Thyroid gland (tissue), 4 donors: ENCODE results near the gene VWA5B1.

Experiments
- CTCF ChIP-seq, 6 experiments: fragments of 200-600 bp in 3 of 6; fragments of 450-650 bp in 3 of 6; sonication (generic) in 3 of 6; IDR thresholded peaks; one replicate each; pipeline ENCODE4 v1.5.1; 2016 to 2019; ENCODE audit warnings: antibody characterized with exemption in 6 of 6, mild to moderate bottlenecking in 2 of 6, inconsistent platforms in 1 of 6, moderate library complexity in 1 of 6
- POLR2A ChIP-seq, 2 donors: fragments of 450-650 bp; IDR thresholded peaks; one replicate each; pipeline ENCODE4 v1.6.1; 2017; ENCODE audit warnings: antibody characterized with exemption in 2 of 2, mild to moderate bottlenecking in 2 of 2, moderate library complexity in 1 of 2

DNA sequence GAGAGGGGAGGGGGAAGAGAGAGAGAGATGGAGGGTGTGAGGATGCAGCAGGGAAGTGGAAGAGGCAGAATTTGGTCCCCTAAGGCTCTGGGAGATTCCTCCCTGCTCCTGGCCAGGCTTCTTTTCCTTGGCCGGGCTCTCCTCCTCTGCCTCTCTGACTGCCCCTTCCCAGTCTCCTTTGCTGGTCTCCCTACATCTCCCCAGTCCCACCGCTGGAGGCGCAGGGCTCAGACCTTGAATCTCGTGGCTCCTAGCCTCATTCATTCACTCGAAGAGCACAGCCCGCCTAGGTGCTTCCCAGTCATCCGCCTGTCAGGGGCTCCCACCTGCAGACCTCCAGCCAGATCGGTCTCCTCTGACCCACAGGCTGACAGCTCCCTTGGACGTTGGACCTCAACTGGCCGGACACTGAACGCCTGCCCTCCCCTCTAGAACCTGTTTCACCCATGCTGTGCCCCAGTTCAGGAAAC lies 76.5 kb downstream of the VWA5B1 start:
- TF ChIP-seq CTCF (IDR thresholded peaks at IDR 0.05) (peak in 2 of 6 experiments; percentile 20 to 43), POLR2A (IDR thresholded peaks at IDR 0.05) (no peak)
